HG02759 (cell line): ENCODE results near the gene APEX2.
"Not testable (repeated sequence)": the region's sequence is repeated elsewhere in the genome, so short reads cannot be mapped to it uniquely, and the experiment has no call there.

ENCODE experiments used
- ATAC-seq: cut with Tn5 transposase; IDR thresholded peaks from one replicate; pipeline ENCODE4 v1.9.1; 2021; ENCODE audit warnings: mild to moderate bottlenecking, moderate library complexity; ENCODE audit not compliant: unreplicated experiment

APEX2 gene

DNA sequence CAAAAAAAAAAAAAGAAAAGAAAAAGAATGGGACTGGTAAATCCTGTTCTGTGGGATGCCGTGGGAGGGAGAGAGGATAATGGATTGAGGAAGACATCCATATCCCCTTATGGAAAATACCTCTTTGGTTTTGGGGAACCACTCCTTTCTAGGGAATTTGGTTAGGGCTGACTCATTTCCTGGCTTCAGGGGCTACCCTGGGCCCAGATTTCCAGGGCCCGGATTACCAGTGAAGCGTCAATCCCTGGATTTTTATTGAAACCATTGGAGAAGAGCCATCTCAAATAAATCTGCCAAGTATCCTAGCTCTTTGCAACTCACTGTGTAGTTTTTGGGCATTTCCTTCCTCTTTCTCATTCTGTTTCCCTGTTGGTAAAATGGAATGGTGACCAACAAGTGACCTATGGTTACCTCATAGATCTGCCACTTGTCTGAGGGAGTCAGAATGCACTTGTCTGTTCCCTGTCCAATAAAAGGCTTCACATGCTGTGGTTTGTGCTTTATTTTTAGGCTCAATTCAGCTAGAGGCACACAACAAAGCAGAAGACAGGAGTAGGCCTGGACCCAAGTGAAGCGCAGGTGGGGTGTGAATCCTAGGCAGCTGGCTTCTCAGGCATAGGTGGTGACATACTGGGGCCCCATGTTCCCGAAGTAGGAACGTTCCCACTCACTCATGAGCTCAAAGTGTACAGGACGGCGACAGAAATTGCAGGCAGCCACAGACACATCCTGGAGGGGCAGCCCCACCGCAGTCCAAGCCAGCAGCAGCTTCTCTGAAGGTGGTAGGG, 8.6 kb downstream of the APEX2 start:
- no peak for ATAC-seq

DNA sequence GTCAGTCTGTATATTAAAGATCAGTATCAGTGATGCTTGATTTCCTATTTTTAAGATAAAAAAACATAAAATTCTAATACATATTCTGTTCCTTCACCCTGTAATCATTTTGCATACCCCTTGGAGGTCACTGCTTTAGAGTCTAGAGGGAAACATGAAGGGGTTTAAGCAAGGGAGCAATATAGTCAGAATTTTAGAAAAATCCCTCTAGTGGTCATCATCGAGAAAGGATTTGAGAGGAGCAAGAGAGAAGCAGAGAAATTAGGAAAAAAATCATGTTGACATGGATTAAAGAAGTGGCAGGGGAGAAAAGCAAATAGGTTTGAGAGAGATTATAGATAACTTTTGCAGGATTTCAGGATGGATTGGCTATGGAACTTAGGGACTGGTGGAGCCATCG, 11.1 kb downstream of the APEX2 start:
- no peak for ATAC-seq

DNA sequence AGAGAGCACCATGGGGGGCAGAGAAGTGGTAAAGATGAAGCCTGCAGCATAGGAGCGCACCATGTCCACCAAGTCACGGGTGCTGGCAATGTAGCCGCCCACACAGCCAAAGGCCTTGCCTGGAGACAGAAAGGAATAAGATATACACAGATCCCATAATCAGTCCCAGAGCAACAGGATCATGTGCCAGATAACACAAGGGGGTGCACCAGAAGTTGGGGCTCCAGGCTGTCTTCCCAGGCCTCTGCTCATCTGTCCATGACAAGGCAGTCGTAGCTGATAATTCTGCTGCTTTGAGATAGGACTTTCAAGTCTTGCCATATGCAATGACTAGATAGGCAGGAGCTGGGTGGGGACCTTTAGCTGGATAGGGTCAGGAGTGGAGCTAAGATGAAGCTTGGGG, 14.7 kb downstream of the APEX2 start:
- no peak for ATAC-seq

DNA sequence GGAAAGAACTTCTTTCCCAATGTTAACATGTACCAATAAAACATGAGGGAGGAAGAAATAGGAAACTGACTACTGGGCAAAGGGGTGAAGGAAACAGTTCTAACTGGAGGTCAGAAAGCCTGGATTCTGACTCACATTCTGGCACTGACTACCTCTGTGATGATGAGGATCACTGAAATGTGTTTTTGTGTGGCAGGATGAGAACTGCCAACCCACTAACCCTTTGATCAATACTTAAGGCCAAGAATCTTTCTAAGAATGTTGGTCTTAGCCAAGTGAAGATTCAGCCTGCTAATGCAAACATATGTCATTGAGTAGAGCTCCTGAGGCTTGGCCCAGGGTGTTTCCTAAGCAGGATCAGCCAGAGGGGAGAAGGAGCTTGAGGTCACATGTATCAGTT, 26.0 kb downstream of the APEX2 start:
- ATAC-seq: no peak

DNA sequence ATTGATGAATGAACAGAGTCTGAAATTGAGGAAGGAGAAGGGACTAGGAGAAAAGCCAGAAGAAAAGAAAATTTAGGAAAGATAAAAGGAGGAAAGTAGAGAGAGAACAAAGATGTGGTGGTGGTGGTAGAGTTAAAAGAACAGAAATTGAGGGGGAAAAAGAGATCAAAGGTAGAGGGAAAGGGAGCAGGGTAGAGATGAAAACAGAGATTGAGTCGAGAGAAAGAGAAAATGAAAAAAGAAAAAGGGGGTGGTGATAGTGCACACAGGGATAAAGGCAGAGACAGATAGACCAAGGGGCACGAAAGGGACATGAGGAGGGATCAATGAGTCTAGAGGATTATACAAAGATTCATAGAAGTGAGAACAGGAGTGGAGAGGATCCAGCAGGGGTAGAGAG, 26.7 kb downstream of the APEX2 start:
- no peak for ATAC-seq

DNA sequence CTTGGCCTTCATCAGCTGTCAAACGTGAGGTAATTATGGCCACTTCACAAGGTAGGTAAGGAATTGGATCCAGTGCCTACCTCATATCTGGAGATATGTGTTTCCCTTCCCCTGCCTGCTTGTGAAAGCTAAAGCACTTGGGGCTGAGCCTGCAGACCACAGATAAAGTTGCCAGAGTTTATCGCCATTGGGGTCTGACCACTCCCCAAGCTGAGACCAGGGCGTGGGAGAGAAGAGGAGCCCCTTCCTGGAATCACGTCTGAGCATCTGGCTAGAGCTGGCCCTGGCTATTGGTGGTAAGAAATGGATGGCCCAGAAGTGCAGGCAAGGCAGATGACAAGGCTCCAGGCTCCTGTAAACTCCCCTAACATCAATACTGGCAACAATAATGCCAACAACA, 27.9 kb downstream of the APEX2 start:
- no peak for ATAC-seq

DNA sequence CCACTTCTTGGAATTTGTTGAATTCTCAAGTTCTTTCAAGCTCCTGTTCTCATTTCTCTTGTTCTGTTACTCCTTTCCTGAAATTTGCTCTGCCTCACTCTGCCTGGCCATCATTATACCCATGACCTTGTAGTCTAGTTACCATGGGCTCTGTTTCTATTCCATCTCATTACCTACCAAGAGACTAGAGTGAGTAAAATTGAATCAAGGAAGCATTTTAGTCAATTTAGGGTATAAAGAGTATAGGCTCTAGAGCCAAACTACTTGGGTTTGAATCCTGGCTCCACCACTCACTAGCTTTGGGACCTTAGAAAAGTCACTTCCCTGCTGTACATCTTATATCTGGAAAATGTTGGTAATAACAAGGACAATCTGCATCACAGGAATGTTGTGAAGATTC, 28.4 kb downstream of the APEX2 start:
- no peak for ATAC-seq

DNA sequence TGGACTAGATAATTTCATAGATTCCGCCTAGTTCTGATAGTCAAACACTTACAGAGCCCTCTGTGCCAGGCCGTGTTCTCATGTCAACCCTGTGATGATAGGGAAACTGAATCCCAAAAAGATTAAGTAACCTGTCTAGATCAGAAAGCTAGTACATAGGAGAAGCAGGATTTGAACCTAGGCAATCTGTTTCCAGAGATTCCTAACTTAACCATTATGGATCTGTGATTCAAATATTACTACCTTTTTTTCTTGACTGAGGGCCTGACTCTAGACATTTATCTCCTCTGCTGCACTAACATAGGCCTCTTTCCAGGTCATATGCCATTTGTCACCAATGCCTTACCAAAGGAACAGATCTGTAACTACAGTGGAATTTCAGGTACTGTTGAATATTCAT, 29.1 kb downstream of the APEX2 start:
- ATAC-seq: no peak

DNA sequence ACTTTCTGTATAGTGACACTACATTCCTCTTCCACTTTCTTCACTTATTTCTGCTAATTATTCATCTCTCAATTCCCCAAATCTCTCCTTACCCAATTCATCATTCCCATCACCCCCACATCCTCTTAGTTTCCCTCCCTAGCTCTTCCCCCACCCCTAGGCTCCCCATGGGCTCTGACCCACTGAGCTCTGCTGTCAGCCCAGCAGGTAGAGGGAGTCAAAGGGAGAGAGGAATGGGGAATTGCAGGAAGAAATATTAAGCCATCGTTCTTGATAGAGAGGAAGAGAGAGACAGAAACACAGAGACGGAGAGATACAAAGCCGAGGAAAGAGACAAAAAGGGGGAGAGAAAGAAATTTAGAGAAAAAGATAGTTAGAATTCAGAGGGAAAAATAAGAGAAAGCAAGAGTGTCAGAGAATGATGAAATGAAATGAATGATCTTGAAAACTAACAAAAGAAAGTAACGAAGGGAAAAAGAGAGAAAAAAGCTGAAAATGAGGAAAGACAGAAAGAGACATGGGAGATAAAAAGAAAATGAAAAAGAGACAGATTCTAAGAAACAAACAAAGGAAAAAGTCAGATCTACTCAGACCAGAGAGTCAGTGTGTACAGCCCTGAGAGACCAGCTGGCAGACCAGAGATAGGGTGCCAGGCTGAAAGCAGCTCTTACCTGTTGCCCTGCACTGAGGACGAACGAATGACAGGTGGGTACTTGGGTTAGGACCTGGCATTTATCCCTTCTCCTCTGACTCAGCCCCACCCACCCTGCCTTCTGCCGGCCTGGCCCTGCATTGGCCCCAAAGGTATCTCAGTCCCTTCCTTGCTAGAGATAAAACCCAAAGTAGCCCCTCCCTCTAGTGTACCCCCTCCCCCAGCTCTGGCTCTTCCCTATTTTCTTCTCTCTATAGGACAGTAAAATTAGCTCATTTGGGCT, 30.4 kb downstream of the APEX2 start, which contains the start of gene ALAS2:
ALAS2 (minus strand) TSS at position 707 of the 935 bp plus-strand sequence. CDS start 4,977 bp downstream, outside the sequence.
- no peak for ATAC-seq

DNA sequence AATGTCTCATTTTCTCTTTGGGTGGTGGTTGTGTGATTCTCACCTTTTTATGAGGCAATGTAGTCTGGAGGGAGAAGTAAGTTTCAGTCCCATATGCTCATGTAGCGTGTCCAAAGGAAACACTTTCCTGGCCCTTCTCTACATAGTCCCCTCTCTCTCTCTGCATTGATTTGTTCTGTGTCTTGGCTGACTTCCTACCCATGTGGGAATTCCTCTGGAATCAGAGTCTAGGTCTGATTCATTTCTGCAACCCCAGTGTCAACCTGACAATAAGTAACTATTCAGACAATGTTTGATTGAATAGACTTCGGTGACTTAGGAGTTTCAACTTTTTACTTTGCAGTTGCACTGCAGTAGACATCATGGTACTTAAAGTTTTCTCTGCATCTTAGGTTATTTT, 33.3 kb downstream of the APEX2 start:
- ATAC-seq: no peak

DNA sequence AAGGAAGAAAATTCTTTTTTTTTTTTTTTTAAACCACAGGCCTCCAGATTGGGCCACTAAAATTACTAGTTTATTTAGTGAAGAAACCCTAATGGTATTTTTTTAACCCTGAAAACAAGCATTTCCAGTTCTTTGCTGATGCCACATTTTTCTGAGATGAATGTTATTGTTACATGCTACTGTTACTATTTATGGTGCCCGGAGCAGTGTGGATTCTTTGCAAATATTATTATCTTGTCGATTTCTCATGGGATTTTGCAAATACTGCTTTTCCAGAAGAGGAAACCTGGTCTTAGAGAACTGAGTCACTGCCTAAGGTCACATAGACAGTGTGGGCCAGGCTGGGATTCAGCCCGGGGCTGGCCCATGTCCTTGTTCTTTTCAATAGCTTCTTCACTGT, 39.3 kb downstream of the APEX2 start:
- no peak for ATAC-seq

DNA sequence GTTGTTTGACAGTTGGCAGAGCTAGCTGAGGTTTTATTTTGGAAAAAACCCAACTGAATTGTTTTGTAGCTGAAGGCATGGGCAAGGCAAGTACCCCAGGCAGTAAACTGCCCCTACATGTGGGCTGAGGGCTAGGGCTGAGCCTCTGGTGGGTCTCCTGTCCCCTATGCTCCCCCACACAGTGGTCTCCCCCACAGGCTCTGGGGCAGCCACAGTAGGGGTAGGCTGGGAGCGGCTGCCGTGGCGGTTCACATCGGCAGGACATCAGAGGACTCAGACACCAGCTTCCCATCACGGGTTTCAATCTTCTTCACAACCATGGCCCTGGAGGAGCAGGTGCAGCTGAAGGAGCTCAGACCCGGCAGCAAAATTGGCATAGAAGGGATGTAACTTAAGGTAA, 41.4 kb downstream of the APEX2 start:
- no peak for ATAC-seq

DNA sequence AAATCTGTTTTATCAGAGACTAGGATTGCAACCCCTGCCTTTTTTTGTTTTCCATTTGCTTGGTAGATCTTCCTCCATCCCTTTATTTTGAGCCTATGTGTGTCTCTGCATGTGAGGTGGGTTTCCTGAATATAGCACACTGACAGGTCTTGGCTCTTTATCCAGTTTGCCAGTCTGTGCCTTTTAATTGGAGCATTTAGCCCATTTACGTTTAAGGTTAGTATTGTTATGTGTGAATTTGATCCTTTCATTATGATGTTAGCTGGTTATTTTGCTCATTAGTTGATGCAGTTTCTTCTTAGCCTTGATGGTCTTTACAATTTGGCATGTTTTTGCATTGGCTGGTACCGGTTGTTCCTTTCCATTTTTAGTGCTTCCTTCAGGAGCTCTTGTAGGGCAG, 50.4 kb downstream of the APEX2 start:
- ATAC-seq: not testable (repeated sequence)

DNA sequence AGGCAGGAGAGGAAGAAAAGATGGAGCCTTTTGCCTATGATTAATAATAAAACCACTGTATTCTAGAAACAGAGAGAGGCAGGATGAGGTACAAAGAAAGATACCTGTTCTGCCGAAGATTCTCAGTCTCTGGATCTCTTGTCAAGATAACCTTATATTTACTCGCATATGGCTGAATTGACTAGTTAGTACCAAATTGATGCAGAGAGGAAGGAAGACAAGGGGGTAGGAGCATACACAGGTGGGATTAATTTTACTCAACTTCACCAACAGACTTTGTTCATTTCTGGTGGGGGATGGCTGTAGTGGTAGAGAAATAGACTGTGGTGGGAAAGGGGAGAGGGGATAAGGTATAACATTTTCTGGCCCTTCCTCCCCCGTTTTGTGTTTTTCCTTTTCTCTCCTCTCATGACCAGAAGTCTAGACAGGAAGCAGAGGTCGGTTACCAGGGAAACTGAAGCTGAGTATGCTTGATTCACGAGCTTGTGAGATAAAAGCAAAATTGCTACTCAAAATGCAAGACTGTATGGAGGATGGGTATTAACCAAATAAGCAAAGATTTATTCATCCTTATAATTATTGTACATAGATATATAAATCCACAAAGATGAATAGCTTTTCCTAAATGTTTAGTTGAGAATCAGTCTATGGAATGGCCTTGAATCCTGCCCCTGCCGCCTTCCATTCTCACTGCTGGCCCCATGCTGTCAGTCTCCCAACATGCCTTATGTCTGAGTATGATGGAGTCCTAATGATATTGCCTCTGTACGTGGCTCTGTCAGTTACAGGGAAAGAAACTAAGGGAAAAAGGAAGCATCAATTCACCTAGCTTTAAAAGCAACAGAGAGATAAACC, 56.9 kb downstream of the APEX2 start:
- ATAC-seq: no peak

DNA sequence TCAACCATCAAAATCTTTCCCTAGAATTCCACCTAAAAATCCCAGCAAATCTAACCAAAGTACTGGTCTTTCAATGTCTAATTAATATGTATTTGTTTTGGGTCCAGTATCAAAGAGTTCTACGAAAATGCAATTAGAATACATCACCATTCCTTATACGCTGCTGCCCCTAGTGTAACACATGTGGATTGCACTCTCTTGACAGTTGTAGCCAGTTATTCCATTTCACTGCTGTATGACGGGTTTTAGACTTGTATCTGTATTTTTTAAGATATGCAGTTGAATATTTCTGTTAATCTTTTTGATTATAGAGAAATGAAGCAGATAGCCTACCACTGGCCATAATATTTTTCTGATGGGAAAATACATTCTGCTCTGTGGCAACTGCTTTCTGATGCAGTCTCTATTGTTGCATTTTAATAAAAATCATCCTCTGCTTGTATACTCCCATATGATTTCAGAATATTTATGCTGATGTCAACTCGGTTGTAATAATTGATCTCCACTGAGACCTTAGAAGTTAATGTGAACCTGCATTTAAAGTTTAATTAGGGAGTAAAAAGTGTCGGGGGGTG, 57.6 kb downstream of the APEX2 start:
- ATAC-seq: no peak
